Stomach (tissue), 9 donors: ENCODE measurements around the gene CUL4B. TPM values are rescaled to one million over a fixed set of nuclear protein-coding genes. Genes with fewer than 3 reads are reported as not detected.

Experiments used
- DNase-seq, 2 donors: peaks; one replicate each; pipeline versions ENCODE4 v3.0.0 to v3.0.0-alpha.2; 2013 to 2019
- H3K27ac ChIP-seq, 5 donors: fragments of 200-600 bp in 4 of 5; sonication (generic) in 4 of 5; one replicate each; pipeline ENCODE4 v1.5.1; 2013 to 2019; ENCODE audit warnings: mild to moderate bottlenecking in 1 of 5, moderate library complexity in 1 of 5
- H3K27me3 ChIP-seq, 3 donors: fragments of 200-600 bp; sonication (generic); one replicate each; pipeline ENCODE4 v1.5.1; 2017 to 2019; ENCODE audit warnings: mixed run types in 1 of 3
- H3K36me3 ChIP-seq, 4 donors: fragments of 200-600 bp; sonication (generic); 1 replicate in 3 of 4; 2 replicates in 1 of 4; pipeline ENCODE4 v1.5.1; 2016 to 2019
- H3K4me1 ChIP-seq, 4 donors: fragments of 200-600 bp; sonication (generic); one replicate each; pipeline ENCODE4 v1.5.1; 2016 to 2019
- H3K4me3 ChIP-seq, 4 donors: fragments of 200-600 bp; sonication (generic) in 3 of 4; one replicate each; pipeline ENCODE4 v1.5.1; 2016 to 2019; ENCODE audit warnings: mild to moderate bottlenecking in 1 of 4
- H3K9me3 ChIP-seq, 4 donors: fragments of 200-600 bp; sonication (generic); one replicate each; pipeline ENCODE4 v1.5.1; 2016 to 2019
- EP300 ChIP-seq: sonication (generic); formaldehyde crosslinking; IDR thresholded peaks from one replicate; pipeline ENCODE4 v1.6.1; 2017; ENCODE audit warnings: antibody characterized with exemption
- POLR2A ChIP-seq, 4 donors: fragments of 450-650 bp; IDR thresholded peaks; one replicate each; pipeline ENCODE4 v1.6.1; 2016; ENCODE audit warnings: antibody characterized with exemption in 4 of 4, control low read depth in 2 of 4, mild to moderate bottlenecking in 1 of 4, moderate library complexity in 1 of 4
- POLR2AphosphoS5 ChIP-seq, 3 donors: sonication (generic); formaldehyde crosslinking; IDR thresholded peaks; one replicate each; pipeline ENCODE4 v1.6.1; 2016; ENCODE audit warnings: antibody characterized with exemption in 3 of 3
- WGBS, 5 donors: extraction: QIAGEN DNeasy Blood & Tissue Kit in 3 of 5; methylation state at CpG; one replicate each; pipeline versions ENCODE4 v1.1.5 to v1.1.7; 2013 to 2018; 5-methylcytosine and 5-hydroxymethylcytosine counted together
- intact Hi-C: fragments of 100-400 bp; cut with DNase I; formaldehyde crosslinking; loops from one replicate; pipeline ENCODE4 v1.15.1; 2023; ENCODE audit warnings: low total_unique reads
- polyA plus RNA-seq, 3 donors: library from polyadenylated mRNA; stranded (reverse); fragments of 200-250 nt; gene quantifications; one replicate each; pipeline ENCODE4 v1.2.3, GENCODE V29; 2013
- total RNA-seq, 5 donors: library from RNA; depleted of rRNA; stranded (reverse); fragments of >200 nt; gene quantifications; one replicate each; pipeline versions ENCODE4 v1.1.0 to v1.2.3, GENCODE V29; 2014 to 2016
- TF ChIP-seq, protein P1 (sequence below), 7 experiments: fragments of 450-650 bp in 4 of 7; fragments of 200-600 bp in 3 of 7; sonication (generic) in 3 of 7; IDR thresholded peaks; one replicate each; pipeline ENCODE4 v1.5.1; 2016 to 2019; ENCODE audit warnings: antibody characterized with exemption in 7 of 7, control low read depth in 2 of 7, mild to moderate bottlenecking in 1 of 7
- donor health status: healthy with polysubstance abuse.
- donor health status: Bipolar disorder and iron deficiency.
- donor health status: healthy.

CUL4B gene
- total and polyA plus RNA-seq, 8 donors: 6.7 to 54.0 (median 23.3) TPM

GRCh38 chrX:120486786-120487185, 74.0 kb downstream of the CUL4B start:
- peak overlapping the region in 2 of 5 donors; percentile 89 to 91 for H3K27ac ChIP-seq
- 19 to 53% (median 36%) methylated on average over 9 of the region's 9 CpGs for WGBS, 5 donors
- H3K27me3 ChIP-seq: no peaks in the 10 kb centered on the region
- intact Hi-C loops: no loop called here
- DNase-seq: peak in 1 of 2 donors; percentile 13
- TF ChIP-seq POLR2A (IDR thresholded peaks at IDR 0.05): no peak
- TF ChIP-seq, protein P1, sequence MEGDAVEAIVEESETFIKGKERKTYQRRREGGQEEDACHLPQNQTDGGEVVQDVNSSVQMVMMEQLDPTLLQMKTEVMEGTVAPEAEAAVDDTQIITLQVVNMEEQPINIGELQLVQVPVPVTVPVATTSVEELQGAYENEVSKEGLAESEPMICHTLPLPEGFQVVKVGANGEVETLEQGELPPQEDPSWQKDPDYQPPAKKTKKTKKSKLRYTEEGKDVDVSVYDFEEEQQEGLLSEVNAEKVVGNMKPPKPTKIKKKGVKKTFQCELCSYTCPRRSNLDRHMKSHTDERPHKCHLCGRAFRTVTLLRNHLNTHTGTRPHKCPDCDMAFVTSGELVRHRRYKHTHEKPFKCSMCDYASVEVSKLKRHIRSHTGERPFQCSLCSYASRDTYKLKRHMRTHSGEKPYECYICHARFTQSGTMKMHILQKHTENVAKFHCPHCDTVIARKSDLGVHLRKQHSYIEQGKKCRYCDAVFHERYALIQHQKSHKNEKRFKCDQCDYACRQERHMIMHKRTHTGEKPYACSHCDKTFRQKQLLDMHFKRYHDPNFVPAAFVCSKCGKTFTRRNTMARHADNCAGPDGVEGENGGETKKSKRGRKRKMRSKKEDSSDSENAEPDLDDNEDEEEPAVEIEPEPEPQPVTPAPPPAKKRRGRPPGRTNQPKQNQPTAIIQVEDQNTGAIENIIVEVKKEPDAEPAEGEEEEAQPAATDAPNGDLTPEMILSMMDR (IDR thresholded peaks at IDR 0.05): no peak
- TF ChIP-seq EP300: no peak
- TF ChIP-seq POLR2AphosphoS5 (IDR thresholded peaks at IDR 0.05): no peak
- no peak overlapping the region for H3K4me3 ChIP-seq
- H3K9me3 ChIP-seq: peaks cover 0 to 8% (median 0%) of the 10 kb centered on the region in 4 donors
- H3K4me1 ChIP-seq: peaks cover 0 to 4% (median 0%) of the 10 kb centered on the region in 4 donors
- no peaks in the 10 kb centered on the region for H3K36me3 ChIP-seq

DNA sequence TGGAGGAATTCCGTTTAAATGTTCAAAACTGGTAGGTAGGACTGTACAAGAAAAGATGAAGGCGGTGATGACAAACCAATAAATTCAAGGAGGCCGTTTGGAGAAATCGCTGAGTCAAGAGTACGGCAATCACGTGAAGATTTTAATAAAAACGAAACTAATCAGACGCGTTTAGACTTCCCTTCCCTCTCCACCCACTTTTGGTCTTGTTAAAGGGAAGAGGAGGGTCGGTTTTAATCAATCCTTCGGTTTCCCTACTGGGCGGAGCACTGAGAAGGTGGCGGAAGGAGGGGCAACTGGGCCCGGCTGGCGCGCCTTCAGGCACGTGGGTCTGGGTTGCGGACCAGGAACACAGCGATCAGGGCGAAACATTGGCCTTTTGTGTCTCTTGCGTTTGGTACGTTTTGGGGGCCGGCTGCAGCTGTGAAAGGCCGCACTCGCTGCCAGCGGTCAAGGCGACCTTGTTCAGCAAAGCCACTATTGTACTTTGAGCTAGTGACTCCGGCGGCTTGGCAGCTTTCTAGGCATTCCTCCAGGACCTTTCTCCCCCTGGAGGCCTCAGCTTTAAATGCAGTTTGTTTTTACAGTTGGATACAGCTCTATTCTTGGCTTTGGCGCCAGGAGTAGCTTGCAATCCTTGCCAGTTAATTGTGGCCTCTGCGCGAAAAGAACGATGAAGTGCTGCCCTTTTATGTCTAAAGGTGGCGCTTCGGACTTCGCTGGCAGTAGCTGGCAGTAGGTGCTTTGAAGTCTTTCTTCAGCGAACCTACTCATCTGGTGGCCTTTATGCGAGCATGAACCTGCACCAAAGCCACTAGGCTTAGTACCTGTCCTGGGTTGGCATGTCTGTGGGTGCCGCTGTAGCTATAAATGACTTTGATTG, 74.9 kb downstream of the CUL4B start:
- Histone ChIP-seq H3K27ac (peak overlapping the region; percentile 82 to 91 (median 85)), H3K4me1 (peaks cover 0 to 4% (median 0%) of the 10 kb centered on the region in 4 donors), H3K36me3 (no peaks in the 10 kb centered on the region), H3K4me3 (peak overlapping the region; percentile 37 to 50 (median 46)), H3K27me3 (no peaks in the 10 kb centered on the region), H3K9me3 (peaks cover 0 to 8% (median 0%) of the 10 kb centered on the region in 4 donors)
- intact Hi-C loops: no loop called here
- TF ChIP-seq POLR2AphosphoS5 (IDR thresholded peaks at IDR 0.05): peak in 2 of 3 donors; percentile 22 to 38
- TF ChIP-seq EP300: no peak
- TF ChIP-seq, protein P1 (IDR thresholded peaks at IDR 0.05): peak in 4 of 7 experiments; percentile 30 to 48 (median 40)
- no peak for TF ChIP-seq POLR2A (IDR thresholded peaks at IDR 0.05)
- DNase-seq: peak; percentile 76 to 89
- WGBS, 5 donors: 1 to 26% (median 8%) methylated on average over 33 to 39 of the region's 39 CpGs

GRCh38 chrX:120485315-120485637, 75.5 kb downstream of the CUL4B start:
- H3K9me3 ChIP-seq: peaks cover 0 to 8% (median 0%) of the 10 kb centered on the region in 4 donors
- H3K36me3 ChIP-seq: no peaks in the 10 kb centered on the region
- DNase-seq: peak in 1 of 2 donors; percentile 4
- H3K27me3 ChIP-seq: no peaks in the 10 kb centered on the region
- intact Hi-C loops: no loop called here
- WGBS, 5 donors: 67 to 84% (median 73%) methylated on average over 3 of the region's 3 CpGs
- H3K27ac ChIP-seq: peak overlapping the region in 4 of 5 donors; percentile 82 to 91 (median 87)
- peak overlapping the region; percentile 37 to 50 (median 46) for H3K4me3 ChIP-seq
- TF ChIP-seq POLR2AphosphoS5 (IDR thresholded peaks at IDR 0.05) (no peak), EP300 (no peak), POLR2A (IDR thresholded peaks at IDR 0.05) (no peak)
- TF ChIP-seq, protein P1 (IDR thresholded peaks at IDR 0.05): no peak
- H3K4me1 ChIP-seq: peaks cover 0 to 4% (median 0%) of the 10 kb centered on the region in 4 donors

DNA sequence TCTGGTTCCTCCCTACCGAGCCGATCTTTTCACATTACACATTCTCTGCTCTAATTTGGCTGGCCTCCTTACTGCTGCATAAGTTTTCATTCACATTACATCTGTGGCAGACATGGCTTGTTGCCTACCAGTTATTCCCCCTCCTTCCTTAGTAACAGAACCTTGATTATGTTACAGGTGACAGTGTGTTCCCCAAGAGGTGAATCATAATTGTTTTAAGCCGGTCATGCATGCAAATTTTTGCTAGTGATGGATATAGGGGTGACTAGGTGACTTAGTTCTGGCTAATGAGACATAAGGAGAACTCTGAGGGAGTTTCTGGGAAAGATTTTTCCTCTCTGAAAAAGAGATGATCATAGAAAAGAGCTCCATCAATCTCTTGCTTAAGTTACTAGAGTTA, 83.3 kb downstream of the CUL4B start:
- intact Hi-C loops: no loop called here
- H3K9me3 ChIP-seq: no peaks in the 10 kb centered on the region
- no peaks in the 10 kb centered on the region for H3K4me1 ChIP-seq
- DNase-seq: no peak
- H3K27me3 ChIP-seq: no peaks in the 10 kb centered on the region
- H3K4me3 ChIP-seq: no peak overlapping the region
- no peaks in the 10 kb centered on the region for H3K36me3 ChIP-seq
- TF ChIP-seq EP300: no peak
- TF ChIP-seq POLR2A (IDR thresholded peaks at IDR 0.05): no peak
- TF ChIP-seq POLR2AphosphoS5 (IDR thresholded peaks at IDR 0.05): no peak
- TF ChIP-seq, protein P1 (IDR thresholded peaks at IDR 0.05): no peak
- no peak overlapping the region for H3K27ac ChIP-seq
- WGBS, 5 donors: 79 to 92% (median 84%) methylated on average over 3 of the region's 3 CpGs
